NCI-H2081 treated with DMSO at 0.1 percent for 48 hours (cell line): ENCODE data around the gene TSPAN11.

Source experiments
- DNase-seq: peaks from one replicate; lab custom pipeline; 2025; lab: John Stamatoyannopoulos, UW

Gene TSPAN11

DNA sequence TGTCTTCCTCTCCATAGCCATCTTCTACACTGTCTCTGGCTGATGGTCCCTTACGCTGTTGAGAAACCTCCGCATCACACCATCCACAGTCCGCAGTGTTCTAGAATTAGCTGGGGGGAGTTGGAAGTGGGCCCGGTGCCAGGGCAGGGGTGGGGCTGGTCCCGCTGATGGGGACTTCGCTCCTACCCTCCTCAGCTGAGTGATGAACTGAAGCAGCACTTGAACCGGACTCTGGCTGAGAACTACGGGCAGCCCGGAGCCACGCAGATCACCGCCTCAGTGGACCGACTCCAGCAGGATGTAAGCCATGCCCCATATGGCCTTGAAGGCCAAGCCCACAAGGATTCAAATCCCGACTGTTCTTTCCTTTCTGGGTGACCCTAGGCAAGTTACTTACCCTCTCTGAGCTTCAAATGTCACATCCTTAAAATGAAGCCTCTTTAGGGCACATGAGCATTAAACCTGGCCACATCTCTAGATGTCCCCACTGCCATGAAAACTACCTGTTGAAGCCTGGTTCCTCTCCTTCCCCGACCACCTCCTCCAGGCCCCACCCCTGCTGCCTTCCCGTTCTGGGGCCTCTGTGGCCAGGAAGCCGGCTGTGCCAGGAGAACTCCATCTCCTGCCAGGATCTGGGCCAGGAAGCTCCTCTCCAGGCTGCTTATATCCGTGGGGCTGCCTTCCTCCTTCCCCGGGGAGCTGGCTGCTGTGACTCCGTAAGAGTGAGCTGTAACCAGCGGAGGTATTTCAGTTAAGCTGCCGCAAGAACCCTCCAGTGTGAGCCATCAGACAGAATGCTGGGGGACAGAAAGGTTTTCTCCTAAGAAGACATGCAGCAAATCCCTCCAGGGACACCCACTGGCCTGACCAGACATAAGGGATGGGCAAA is 53.1 kb downstream of the TSPAN11 start:
- DNase-seq, result no peak

DNA sequence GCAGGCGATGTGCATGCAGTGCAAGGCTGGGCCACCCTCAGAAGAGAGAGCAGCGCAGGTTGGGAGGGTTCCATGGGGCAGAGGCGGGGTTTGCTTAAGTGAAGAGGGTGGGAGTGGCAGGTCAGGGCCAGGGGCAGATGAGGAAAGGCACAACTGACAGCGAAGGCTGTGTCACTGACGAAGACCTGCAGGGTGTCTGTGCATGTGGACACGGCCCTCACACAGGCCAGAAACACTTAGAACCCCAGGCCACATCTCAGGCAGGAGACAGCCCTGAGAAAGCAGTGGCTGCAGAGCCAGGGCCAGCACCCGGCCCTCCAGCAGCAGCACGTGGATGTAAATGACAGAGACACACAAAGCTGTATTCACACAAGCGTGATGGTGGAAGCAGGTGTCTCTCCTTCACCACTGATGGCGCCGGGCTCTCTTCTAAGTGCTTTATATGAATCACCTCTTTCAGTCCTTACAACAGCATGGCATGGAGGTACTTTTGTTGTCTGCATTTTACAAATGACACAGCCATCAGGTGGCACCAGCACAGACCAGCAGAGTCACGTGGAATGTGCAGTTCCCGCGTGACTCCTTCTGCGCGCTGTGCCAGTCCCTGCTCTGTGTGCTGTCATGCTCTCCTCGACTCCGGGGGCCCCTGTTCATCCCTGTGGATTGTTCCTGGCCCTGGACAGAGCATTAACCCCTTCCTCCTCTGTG is 54.6 kb downstream of the TSPAN11 start:
- no peak for DNase-seq

DNA sequence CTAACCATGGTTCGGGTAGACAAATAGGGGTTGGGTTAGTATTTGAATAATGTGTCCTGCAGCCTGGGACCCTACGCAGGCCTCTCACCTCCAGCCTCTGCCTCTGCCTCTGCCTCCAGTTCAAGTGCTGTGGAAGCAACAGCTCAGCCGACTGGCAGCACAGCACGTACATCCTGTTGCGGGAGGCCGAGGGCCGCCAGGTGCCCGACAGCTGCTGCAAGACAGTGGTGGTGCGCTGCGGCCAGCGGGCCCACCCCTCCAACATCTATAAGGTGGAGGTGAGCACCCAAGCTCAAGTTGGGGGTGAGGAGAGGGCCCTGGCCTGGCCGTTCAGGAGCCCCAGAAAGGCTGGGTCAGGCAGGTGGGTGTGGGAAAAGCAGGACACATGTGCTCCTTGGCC is 55.9 kb downstream of the TSPAN11 start:
- DNase-seq, result no peak

DNA sequence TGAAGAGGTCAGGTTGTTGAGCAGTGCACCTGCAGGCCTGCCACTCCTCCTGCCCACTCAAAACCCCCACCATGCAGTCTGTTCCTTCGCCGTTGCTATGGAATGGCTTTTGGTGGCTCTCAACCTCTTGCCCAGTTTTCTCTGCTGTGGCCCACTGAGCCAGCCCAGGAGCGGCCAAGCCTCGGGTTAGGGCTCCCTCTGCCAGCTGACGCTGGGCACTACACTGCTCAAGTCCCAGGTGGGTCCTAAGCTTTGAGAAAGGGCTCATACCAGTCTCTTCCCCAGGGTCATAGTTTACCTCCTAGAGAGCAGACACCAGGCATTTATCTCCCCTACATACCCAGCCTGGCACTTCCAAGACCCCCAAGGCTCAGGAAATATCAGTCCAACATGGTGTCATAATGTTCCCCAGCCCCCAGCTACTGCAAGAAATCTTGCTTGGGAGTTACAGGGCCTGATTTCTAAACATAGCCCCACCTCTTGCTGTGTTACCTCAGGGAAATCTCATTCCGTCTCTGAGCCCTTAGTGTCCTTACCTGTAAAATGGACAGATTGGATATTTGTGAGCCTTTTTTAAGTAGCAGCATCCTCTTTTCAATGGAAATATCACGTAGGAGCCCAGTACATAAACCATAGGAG is 59.4 kb downstream of the TSPAN11 start:
- no peak for DNase-seq

DNA sequence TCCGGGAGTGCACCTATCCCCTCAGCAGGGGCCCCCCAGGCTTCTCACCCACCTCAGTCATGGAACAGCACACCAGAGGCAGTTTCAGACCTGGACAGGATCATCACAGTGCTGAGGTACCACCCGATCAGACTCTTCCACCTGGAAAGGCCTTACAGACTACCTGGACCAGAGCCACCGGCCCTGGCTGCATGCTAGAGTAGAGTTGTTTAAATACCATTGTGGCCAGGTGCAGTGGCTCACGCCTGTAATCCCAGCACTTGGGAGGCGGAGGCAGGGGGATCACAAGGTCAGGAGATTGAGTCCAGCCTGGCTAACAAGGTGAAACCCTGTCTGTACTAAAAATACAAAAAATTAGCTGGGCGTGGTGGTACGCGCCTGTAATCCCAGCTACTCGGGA is 61.5 kb downstream of the TSPAN11 start:
- no peak for DNase-seq

DNA sequence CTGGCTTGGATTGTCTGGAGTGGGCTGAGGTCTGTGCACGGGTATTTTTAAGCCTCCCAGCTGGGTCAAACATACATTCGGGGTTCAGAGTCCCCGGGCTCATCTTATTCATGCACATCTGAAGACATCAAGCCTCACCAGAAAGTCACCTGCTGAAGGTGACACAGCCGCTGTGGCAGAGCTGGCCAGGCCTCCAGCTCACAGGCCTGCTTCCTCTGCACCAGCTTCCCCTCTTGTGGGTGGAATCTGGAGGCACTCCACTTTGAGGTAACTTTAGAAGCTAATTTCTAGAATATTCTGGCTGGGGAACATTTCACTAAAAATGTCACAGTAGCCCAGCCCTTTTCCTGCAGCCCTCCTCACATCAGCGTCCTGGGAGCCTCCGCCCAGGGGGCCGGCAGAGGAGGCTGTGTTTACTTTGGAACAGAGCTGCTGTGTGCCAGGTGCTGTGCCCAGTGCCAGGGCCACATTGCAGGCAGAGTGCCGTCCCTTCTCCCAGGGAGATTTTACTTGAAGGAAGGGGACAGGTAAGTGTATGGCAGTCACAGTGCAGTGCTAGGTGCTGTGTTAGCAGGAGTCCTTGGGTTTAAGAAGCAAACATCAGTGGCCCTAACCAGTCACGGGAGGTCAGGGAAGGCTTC is 62.2 kb downstream of the TSPAN11 start:
- DNase-seq, result peak; percentile 41

DNA sequence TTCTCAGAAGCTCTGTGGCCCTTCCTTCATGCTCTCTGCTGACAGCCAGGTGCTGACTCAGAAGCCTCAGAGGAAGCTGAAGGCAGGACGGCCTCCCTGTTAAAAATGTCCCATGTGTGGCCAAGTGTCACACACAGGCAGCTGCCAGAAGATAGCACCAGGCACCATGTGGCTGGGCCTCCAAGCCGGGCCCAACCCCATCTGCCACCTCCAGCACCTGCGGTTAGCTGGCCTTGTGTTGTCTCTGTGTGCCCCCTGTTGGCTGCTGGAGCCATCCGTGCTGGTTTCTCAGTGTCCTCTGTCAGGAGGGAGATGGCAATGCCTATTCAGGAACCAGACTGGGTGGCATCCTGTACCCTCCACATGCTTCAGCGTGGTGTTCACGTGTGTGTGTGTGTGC is 63.2 kb downstream of the TSPAN11 start:
- peak; percentile 31 for DNase-seq

DNA sequence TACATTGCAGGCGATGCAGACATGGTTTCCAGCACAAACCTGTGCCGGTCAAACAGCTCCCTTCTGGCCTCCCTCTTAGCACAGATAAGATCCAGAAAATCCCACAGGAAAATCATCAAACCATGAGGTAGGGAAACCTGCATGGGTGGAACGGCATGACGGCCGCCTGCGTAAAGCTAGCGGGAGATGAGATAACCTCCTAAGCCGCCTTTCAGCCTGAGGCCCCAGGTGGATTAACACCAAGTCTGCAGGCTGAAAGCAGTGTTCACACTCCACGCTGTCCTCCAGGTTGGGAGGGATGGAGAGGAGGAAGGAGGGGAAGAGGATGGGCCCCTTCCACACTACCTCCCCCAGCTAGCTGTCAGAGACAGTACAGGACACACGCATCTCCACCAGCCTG is 63.8 kb downstream of the TSPAN11 start:
- no peak for DNase-seq

DNA sequence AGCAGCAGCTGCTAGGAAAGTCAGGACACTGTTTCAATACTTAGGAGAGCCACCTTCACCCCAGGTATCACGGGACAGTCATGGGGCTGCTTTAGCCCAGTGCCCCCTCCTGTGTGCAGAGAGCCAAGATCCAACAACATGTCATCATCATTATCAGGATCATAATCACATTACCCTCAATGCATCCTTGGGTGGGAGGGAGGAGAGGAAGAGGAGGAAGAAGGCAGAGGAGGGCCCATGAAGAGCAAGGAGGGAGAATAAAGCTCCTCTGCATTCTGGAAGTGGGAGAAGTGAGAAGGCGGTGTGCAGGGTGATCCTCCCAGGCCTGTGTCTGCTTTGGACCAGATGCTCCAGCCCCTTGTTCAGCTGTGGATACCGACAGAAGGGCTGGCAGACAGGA is 64.2 kb downstream of the TSPAN11 start:
- no peak for DNase-seq

DNA sequence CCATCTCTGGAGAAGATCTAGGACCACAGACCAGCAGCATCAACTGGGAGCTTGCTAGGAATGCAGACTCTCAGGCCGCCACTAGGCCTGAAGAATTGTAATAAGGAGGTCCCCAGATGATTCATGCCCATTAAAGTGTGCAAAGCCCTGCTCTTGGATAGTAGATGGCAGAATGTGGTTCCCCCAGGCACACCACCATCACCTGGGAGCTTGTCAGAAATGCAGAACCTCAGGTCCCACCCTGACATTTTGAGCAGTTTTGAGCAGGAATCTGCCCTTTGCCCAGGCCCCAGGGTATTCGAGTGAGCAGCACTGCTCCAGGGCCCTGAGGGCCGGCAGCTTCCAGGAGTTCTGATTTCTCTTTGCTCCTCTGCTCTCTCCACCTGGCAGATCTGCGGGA is 64.9 kb downstream of the TSPAN11 start:
- DNase-seq, result no peak

DNA sequence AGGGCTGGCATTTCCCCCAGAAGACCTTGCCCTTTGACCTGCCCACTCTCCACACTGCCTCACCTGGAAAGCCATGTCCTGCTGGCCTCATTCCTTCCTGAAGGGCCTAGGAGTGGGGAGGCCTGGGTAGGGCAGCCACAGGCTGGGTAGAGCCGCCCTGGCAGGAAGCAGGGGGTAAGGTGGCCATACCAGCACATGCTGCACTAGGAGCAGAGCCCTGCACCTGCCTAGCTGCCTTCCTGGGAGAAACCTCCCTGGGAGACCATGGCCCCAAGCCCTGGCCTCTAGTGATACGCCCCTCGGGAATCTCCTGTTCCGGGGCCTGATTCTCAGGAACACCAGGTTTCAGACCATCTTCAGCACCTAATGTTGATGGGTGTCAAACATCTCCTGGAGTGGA is 65.8 kb downstream of the TSPAN11 start:
- no peak for DNase-seq

DNA sequence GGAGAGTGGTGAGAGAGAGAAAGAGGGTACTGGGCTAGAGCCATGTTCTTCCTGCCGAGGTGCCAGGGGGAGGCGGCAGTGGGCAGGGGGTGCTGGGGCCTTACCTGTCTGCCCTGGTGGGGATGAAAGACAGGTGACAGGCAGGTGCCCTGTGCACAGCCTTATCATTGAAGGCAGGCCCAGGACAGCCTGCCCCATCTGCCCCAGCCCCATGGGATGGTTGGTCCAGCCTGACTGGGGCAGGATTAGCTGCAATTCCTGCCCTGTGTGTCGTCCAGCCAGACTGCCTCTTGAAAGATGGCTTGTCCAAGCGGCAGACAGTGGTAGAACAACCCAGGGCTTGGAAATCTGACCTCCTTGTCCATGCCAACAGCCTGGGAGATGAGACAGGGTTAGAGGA is 67.2 kb downstream of the TSPAN11 start:
- no peak for DNase-seq

DNA sequence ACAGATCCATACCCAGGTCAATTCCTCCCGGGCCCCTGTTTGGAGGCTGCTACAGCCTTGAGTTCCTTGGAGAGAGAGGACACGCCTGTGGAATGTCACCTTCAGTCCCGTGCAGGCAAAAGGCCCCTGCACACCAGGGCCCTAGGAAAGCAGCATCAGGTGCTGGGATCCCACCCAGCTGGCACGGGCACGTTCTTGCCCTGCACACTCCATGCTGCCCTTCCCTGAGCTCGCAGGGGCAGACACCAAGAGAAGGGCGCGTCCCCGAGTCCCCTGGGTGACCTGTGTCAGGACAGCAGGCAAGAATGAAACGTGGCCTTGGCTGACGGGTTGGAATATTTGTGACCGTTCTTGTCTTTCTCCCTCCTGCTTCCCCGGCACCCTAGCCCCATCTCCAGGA is 67.7 kb downstream of the TSPAN11 start:
- no peak for DNase-seq

DNA sequence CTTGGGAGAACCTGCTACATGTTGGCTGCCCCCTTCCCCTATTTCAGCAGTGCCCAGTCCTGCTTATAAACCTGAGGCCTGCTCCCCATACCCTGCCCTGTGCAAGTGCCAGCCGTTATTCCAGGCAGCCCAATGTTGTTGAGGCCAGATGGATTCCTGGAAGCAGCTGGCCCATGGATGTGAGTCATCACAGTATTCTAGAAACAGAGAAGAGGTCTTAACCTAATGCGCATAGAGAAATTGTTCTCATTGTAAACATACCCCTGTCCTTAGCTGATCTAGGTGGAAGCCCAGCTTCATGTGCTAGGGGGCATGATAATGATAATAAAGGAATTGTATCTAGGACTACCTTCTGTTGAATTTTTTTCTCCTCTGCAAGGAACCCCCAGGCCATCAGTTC is 69.7 kb downstream of the TSPAN11 start:
- DNase-seq, result no peak

DNA sequence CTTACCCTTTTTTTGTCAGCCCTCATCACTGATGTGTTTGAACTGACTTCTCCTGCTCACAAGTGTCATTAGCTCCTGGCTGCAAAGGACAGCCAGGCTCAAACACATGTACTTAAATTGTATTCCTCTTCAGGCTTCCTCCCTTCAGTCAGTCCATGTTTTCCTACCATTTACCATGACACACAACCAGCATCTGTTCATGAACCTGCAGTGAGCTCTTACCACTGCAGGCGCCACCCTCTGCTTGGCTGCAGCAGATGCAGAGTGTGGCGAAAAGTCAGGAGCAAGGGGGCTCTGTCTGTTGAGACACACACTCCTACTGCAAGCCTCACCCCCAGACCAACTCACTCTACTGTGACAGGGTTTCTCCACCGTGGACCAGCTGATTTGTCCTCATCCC is 70.2 kb downstream of the TSPAN11 start:
- no peak for DNase-seq

DNA sequence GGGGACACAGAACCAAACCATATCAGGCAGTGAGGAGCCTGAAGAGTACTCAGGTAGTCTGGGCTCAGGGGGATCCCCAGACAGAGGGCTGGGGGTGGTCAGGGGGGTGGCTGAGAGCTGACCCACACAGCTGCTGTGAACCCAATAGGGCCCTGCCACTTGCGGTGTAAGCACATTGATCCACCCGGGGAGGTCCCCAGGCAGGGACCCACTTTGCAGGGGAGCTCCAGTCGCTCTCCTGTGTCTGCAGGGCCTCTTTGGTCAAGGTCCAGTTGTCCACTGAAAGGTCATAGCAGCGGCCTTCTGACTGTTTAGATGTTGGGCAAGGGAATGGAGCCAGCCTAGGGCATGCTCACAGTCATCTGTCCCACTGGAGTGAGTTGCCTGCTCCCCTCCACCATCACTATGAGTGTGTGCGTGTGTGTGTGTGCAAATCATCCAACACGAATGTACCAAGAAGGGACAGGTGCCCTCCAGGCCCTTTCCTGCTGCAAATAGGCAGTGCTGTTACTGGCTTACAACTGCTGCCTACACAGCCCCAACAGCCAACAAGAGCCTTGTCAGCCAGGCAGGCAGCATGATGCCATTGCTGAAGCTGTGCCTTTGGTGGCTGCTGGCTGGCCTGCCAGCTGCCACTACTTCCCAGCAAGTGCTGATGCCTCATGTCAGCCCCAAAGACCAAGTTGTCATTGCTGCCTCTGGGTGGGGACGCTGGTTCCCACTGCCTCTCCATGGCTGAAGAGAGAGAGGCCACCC is 71.3 kb downstream of the TSPAN11 start:
- DNase-seq, result no peak

DNA sequence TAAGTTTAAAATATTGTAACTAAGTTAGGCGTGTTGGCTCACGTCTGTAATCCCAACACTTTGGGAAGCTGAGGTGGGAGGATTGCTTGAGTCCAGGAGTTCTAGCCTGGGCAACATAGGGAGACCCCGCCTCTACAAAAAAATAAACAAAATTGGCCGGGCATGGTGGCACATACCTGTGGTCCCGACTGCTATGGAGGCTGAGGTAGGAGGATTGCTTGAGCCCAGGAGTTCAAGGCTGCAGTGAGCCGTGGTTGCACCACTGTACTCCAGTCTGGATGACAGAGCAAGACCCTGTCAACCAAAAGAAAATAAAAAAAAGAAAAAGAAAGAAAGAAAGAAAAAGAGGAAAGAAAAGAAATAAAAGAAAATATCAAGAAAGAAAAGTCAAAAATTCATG is 72.5 kb downstream of the TSPAN11 start:
- no peak for DNase-seq

DNA sequence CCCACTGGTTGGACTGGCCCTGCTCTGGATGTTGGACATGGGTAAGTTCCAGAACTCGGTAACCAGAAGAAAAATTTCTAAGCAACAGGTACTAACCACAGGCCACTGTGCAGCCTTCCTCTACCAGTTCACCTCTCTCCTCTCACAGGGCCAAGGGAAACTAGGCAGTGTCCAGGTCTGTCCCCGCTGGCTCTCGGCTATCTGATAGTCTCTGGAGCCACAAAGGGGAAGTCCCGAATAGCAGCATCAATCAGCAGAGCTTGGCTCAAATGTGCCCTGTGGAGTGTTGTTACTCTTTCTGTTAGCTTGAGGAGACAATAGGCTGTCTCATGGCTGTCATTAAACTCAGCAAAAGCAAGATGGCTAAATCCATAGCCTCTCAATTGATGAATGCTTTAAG is 73.2 kb downstream of the TSPAN11 start:
- DNase-seq, result no peak

DNA sequence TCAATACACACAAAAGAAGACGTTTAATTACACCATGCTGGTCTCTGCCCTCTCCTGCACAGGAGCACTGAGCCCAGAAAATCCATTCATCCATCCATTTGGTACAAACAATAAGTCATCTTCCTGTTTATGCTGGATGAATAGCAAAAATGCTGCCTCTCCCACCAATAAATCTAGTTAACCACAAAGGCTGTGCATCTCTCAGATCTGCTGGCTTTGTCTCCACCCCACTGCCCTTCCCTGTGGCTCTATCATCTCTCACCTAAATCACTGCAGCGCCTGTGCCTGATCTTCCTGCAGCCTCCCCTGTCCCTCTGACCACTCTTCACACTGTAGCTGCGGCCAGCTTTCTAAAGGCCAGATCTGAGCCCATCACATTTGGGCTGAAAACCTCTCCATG is 74.2 kb downstream of the TSPAN11 start:
- DNase-seq, result no peak

DNA sequence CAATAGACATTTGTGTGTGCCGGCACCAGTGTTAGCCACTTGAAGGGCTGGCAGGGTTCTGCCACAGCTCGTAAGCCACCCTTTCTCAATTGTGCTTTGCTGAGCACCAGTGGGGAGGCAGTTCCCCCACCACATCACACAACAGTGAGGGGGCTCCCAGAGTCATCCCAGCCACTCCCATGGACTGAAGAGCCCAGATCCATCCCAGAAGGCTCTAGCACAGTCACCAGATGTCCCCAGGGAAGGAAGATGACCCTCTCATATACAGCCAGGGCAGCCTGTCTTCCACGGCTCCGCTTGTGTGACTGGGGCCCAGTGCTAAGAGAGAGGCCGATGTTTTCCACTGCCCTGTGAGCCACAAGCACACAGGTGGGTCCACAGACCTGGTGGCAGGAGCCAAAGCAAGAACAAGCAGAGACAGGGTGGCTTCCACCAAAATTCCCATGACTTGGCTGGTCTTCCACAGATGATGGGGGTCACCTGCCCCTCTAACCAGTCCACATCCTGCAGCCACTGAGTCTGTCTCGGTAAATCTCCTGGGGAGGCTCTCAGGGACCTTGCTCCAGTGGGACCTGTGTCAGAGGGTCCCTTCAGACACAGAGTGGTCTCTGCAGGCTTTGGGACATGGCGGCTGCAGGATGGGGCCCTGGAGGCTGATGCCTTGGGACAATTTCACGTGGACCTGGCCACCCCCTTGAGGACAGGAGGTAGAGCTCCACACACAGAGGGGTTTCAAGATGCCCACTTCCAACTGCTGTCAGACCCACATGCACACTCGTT is 75.2 kb downstream of the TSPAN11 start:
- DNase-seq, result no peak

DNA sequence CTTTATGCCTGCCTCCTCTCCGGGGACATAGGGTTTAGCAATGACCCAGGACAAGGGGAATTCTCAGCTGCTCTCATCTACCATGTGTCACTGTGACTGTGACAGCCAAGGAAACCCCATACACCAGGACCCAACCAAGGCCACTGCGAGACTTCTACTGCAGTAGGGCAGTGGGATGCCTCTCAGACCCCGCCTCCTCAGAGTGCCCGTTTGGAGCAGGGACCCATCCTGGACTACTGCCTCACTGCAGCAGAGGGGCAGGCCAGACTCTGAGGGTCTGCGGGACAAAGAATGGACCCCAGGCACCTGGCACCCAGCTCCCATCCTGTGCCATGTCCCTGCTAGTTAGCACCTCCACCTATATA is 75.8 kb downstream of the TSPAN11 start:
- DNase-seq, result no peak
